ENCODE measurements around the gene SLC9A1.

The SLC9A1 gene

DNA sequence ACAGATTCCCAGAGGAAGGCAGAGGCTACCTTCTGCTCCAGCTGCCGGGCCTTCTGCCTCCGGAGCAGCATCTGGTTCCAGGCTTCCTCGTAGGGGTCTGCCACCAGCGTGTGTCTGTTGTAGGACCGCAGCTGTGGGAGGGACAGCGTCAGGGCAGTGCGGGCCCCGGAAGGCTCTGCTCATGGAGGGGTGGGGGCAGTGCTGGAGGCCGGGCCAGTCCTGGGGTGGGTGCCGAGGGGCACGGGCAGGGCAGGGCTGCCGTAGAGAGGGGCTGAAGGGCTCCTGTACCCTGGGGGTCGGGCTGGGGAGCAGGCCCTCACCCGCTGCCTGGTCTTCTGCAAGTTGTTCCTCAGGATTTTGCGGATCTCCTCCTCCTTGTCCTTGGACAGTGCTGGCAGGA, 53.2 kb downstream of the SLC9A1 start:
- no peak for DNase-seq

DNA sequence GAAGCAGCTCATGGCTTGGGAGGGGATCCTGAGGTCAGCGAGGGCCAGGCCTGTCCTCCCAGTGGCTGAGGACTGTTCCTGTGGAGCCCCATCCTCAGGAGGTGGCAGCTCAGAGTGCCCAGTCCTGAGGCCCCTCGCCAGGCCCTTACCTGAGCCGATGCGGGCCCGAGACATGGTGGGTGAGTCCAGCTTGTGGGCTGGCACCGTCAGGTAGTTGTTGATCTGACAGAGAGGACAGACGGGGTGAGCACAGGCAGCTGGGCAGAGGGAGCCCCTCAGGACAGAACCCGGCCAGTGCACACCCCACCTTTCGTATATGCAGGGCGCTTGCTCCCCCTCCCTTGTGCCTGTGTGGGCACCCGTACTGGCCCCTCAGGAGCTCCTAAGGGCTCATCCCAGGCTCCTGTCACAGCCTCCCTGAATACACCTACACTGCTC, 53.9 kb downstream of the SLC9A1 start:
- DNase-seq = no peak

DNA sequence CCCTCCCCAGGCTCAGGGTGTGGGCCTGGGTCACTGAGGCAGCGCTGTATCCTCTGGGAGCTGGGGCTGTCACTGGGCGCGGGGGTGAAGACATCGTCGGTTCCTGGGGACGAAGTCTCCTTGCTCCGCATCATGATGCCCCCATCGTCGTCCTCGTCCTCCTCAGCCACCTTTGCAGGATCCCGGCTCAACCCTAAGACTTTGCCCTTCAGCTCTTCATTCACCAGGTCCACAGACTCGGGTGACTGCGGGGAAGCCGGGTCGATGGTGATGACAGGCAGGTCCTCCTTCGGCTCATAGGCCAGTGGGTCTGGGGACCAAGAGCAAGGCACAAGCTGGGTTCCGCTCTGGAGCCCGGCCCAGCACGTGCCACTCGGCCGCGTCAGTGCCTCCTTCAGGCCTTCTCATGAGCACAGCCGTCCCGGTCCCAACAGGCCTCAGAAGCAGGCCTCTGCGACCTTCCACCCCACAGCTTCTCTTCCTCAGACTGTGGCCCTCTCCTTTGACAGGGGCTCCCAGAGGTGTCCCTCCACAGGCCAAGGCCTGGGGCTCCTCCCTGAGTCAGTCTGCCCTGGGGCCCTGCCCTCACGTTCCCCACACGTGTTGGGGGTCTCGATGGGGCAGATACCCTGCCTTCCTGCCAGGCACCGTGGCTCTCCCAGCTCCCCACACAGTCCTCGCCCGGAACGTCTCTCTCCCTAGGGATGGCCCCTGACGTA, 54.4 kb downstream of the SLC9A1 start:
- DNase-seq = no peak

DNA sequence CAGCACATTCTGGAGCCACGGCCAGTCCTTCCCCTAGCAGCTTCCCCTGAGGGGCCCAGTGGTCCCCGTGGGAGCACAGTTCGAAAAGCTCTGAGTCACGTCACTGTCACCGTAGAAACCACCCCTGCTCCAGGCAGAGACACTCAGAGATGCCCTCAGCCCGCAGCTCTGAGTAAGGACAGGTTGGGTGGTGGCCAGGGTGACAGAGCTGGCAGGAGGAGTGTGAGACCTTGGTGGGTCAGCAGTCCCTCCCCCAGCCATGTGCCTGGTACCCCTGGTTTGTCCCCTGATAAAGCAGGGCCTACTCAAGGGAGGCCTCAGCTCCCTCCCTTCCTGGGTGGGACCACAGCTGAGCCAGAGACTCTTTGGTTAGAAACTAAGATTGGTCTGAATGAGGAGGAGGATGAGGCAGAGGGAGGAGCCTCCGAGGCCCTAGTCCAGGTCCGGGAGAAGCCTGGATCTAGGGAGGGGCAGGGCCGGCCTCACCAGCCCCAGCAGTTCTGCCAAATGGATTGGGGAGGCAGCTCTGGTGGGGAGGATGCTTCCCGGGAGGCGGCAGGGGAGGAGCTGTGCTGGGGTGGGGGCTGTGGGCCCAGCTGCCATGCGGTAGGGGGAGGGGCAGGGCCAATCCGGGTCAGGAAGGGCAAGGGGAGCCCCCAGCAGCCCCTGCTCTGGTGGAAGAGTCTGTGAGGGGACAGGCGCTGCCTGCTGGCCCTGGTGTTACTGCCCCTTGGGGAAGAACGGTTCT, 55.2 kb downstream of the SLC9A1 start:
- DNase-seq = peak; percentile 49

DNA sequence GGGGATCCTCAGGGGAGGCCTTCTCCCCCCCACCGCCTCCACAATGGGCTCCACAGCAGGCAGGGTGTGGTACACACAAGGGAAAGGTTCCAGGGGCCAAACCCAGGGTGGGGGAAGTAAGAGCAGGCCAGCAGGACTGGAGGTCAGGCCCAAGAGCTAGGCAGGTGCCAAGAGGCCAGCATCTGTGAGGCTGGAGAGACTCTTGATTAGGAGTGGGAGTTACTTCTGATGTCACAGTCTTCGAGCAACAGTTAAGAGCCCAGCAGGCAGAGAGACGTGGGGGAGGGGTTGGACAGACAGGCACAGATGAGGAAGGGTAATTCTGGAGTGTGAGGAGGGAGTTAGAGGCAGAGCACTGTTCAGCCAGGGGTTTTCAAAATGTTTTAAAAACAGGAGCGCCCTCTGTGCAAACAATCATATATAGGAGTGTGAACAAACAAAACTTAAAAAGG, 55.8 kb downstream of the SLC9A1 start:
- peak; percentile 49 for DNase-seq

DNA sequence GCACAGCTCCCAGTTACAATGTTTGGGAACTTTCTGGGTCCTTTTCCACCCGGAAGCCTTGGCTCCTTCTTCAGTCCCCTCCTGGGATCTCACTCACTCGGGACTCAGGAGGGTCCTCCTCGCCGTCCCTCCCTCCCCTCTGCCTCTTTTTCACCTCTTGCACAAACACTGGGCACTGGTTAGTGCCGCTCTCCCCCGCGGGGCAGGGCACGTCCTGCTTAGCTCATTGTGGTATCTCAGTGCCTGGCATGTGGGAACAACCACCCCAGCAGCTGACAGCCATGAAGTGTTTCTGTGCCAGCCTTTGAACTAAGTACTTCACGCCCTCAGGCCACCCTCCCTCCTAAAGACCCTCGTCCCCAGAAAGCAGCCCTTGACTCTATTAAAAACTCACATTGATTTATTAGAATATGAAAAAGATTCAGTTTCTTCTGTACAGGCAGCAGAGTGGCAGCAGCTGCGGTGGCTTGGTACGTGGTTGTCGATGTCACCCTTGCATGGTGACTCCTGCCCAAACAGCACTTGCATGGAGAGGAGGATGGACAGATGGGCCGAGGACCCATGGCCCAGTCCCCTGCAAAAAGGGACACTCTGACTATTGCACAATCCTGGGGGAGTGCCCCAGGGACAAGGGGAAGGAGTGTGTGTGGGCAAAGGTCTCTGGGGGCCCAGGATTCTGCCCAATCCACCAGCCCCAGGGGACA, 56.3 kb downstream of the SLC9A1 start:
- no peak for DNase-seq

DNA sequence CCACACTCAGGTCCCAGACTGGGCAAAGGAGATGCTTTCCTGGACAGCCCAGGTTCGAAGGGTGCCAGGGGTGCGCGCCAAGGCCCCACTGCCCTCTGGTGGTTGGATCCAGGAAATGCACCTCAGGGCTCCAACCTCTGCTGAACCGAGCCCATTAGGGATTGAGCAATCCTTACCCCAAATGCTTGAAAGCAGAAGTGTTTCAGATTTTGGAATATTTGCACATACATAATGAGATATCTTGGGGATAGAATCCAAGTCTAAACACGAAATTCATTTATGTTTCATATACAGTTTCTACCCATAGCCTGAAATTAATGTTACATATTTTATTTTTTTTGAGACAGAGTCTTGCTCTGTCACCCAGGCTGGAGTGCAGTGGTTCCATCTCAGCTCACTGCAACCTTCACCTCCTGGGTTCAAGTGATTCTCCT, 57.4 kb downstream of the SLC9A1 start:
- peak; percentile 39 for DNase-seq

DNA sequence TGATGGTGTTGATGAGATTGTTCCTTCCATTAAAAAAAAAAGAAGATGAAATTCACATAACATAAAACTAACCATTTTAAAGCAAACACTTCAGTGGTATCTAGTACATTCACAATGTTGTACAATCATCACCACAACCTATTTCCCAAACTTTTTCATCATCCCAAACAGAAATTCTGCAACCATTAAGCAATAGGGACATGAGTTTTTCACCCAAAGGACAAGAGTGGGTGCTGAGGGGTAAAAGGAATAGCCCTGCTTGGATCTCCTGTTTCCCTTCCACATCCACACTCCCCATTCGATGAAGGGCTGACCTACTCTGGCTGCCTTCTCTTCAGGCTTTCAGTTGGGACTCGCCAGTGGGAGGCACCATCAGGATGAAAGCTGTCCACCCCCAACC, 59.3 kb downstream of the SLC9A1 start:
- no peak for DNase-seq

DNA sequence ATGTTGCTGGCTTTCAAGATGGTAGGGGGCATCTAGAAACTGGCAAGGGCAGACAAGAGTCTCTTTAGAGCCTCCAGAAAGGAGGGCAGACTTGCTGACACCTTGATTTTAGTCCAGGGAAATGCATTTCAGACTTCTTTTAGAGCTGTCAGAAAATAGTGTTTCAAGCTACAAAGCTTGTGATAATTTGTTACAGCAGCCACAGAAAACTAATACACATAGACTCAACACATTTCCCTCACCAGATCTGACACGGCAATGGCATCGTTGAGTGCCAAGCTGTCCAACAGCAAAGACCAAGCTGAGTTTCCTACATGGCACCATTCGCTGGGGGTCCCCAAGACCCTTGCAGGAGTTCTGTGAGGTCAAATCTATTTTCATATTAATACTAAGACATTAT, 62.0 kb downstream of the SLC9A1 start:
- no peak for DNase-seq

DNA sequence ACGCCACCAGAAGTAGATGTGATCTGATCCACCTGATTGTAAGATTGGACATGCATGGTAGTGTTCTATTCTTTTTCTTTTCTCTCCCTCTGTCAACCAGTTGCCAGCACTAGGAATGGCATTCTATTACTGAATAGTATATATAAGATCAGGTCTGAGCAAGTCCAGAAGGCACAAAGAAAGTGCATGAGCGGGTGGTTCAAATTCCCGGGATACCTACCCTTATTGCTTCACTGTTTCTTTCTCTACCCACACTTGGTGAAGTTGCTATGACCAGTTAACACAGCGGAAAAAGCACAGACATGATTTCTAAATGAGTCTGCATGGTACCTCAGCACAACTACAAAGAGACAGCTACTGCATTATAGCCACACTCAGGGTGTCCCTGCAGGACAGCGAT, 64.0 kb downstream of the SLC9A1 start:
- no peak for DNase-seq

DNA sequence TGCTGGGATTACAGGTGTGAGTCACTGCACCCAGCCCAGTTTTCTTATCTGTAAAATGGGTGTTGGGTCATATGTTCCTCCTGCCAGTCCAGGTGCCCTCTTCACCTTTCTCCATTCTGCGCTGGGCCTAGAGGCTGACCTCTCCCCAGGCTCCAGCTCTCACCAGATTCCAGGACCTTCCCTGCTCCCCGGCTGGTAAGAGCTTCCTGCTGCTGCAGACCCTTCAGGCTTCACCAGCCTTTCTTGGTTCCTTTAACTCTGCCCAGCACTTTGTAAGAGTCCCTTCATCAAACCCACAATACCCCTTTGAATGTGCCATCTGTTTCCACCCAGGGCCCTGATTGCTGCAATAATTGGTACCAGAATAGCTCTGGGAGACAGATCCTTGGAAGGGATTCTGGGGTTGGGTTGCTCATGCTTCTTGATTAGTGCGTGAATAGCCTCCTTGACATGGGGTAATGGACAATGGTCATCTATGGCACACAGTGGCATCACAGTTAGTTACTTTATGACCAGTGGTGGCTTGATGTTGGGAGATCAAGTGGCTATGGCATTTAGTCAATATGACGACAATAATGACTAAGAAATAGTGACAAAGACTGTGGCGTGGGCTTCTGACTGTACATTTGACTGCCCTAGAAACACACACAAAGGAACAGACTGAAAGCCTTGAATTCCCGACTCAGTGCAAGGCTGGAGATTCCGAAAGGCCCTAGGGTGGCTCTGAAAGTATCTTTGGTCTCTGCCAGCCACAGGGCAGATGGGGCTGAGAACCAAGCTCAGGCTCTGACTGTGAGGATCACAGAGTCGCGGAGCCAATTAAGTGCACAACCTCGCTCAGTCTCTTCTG, 67.3 kb downstream of the SLC9A1 start:
- DNase-seq = no peak

DNA sequence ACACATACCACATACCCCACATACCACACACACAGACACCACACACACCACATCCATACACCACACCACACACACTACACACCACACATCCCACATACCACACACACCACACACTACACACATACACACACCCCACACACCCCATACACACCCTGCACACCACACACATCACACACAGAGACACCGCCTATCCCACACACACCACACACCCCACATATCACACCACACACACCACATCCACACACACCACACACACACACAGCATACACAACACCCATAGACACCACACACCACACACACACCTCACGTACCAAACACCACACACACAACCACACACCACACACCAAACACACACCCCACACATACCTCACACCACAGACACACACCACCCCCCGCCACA, 68.3 kb downstream of the SLC9A1 start:
- no peak for DNase-seq

DNA sequence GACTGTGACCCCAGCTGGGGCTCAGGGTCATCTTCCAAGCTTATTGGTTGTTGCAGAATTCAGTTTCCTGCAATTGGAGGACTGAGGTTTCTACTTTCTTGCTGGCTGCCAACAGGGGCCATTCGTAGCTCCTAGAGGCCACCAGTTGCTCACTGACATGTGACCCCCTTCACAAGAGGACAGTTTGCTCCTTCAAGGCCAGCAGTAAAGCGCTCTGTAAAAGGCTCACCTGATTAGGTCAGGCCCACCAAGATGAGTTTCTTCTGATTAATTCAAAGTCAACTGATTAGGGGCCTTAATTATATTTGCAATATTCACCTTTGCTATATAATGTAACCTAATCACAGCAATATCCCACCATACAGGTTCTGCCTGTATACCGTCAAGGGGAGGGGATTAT, 68.9 kb downstream of the SLC9A1 start:
- DNase-seq = no peak

DNA sequence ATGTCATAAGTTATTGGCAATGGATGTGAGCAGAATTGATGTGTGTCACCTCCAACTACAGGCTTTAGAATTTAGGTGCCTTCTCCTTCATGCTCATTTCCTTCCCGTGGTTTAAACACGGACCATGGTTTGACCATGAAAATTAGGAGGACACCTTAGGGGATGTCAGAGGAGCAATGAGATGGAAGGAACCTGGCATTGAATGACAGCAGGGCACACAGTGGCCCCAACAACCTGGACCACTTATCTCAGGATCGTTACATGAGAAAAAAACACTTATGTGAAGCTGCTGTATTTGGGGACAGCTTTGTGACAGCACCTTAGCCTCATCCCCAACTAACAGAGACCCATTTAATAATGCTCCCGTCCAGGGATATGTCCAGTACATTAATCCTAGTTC, 70.8 kb downstream of the SLC9A1 start:
- no peak for DNase-seq

DNA sequence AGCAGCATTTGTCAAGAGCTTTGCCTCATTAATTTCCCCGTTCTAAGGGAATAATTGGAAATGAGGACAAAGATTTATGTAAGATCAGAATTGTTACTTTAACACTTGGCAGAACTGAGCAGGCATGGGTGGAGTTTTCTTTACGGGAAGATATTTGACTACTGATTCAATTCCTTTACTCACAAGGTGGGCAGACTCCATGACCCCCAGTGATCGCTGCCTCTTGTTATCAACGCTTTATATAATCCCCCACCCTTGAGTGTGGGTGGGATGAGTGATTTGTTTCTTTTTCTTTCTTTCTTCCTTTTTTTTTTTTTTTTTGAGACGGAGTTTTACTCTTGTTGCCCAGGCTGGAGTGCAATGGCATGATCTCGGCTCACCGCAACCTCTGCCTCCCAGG, 77.0 kb downstream of the SLC9A1 start:
- DNase-seq = no peak

DNA sequence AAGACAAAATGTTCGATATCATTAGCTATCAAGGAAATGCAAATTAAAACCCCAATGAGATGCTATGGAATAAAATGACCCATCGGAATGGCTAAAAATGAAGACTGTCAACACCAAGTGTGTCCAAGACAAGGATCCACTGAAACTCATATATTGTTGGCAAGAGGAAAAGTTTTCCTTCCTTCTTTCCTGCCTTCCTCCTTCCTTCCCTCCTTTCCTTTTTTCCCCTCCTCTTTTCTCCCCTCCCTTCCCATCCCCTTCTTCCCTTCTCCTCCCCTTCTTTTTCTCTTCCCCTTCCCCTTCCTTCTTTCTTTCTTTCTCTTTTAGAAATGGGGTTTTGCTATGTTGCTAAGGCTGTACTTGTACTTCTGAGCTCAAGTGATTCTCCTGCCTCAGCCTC, 78.1 kb downstream of the SLC9A1 start:
- DNase-seq = no peak

DNA sequence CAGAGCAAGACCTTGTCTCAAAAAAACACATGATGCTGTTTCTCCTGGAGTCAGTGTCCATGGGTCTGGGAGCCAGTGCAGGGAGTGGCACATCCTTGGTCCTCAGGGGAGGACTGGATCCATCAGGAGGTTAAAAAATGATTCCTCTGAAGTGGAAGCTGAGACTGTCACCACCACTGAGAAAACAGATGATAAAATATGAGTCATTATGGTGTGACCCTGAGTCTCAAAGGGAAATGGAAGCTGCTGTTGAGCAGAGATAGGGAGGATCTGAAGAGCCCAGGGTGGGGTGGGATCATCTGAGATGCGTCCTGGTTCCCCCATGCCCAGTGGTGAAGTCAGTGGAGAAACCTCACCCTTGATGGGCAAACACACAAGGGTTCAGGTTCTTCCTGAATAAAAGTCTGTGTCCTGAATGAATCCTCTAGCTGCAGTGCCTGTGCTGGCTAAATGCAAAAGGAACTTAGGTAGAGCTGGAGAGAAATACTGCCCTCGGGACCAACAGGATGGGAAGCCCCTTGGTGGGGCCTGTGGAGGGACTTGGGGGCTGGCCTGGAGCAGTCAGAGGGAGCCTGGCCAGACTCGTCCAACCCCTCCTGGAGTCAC, 80.6 kb downstream of the SLC9A1 start:
- no peak for DNase-seq

DNA sequence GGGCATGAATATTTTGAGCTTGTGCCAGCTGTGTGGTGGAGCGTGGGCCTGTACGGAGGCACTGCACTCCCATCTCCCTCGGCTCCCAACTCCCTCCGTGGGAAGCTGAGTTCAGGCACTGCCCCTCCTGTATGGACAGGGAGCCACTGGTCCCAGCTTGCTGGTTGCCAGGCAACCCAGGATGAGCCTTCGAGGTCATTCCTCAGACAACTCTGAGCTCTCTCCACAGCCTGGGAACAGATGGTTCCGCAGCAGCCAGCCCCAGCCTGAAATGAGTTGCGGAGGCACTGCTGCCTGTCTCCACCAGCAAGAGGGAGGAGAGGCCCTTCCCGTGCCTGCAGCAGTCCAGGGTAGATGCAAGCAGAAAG, 83.9 kb downstream of the SLC9A1 start:
- no peak for DNase-seq

DNA sequence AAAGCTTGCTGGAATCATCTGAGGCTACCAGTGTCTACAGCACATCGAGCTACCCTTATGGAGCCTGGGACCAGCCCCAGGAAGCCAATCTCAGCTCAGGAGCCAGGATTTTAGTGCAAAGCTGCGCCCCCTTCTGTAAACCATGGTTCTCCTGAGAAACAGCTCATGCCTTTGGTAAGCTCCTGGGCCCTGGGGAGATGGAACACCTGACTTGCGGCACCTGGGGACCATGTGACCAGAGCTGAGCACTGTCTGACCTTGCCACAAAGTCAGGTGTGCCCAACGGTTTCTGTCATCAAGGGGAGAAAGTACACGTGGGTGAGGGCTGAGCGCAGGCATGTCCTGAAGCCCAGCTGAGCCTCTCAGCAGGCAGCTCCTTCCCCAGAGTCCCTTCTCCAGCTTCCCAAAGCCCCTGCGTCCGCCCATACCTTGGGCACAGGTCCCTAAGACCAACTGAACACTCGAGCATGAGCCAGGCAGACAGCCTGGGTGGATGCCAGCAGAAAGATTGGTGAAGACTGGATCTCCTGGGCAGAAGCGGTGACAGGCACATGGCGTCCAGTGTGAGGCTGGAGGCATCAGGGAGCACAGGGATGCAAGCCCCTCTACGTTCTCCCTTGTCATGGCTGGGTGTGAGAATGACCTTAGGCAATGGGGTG, 84.4 kb downstream of the SLC9A1 start:
- DNase-seq = no peak

DNA sequence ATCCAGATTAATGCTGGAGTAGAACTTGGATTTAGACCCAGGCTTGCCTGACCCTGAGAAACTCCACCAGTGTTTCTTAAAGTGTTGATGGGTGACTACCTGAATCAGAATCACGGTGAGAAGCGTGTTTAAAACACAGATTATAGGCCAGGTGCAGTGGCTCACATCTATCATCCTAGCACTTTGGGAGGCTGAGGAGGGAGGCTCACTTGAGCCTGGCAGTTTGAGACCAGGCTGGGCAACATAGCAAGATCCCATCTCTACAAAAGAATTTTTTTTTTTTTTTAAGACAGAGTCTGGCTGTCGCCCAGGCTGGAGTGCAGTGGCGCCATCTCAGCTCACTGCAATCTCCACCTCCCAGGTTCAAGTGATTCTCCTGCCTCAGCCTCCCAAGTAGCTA, 86.0 kb downstream of the SLC9A1 start:
- no peak for DNase-seq

DNA sequence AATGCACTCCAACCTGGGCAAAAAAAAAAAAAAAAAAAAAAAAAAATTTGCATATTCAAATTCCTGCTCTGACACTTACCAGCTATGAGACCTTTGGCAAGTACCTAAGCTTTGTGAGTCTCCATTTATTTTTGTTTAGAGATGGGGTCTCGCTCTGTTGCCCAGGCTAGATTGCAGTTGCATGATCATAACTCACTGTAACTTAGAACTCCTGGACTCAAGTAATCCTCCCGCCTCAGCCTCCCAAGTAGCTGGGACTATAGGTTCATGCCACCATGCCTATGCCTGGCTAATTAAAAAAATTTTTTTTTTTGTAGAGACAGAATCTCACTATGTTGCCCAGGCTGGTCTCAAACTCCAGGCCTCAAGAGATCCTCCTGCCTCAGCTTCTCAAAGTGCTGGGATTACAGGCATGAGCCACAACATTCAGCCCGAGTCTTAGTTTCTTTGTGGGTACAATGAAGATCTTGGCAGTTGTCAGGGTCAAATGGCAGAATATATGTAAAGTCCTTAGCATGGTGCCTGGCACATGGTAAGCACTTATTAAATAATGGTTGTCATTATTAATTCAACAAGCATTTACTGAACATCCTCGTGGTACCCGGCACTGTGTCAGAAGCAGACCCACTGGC, 88.8 kb downstream of the SLC9A1 start:
- no peak for DNase-seq

DNA sequence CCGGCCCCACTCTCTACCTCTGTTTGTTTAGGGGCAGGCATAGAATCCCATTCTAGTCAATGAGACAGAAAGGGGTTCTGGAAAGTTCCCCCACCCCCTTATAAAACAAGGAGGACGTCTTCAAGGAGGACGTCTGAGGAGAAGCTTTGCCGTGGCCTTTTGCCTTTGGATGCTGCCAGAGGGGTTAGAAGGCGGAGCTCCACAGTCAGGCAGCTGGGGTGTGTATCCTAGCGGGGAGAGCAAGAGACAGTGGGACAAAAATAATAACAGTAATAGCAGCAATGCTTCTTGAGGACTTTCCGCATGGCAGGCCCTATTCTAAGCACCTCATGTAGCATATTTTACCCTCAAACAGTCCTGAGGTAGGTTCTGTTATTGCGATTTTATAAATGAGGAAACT, 94.0 kb downstream of the SLC9A1 start:
- no peak for DNase-seq

Data from NCI-H510A (cell line).